Endothelial cell of umbilical vein (primary cell): ENCODE measurements around the gene ZNF341.

Experiments
- EZH2 ChIP-seq: IDR thresholded peaks from 2 replicates; pipeline ENCODE4 v1.6.1; 2012; ENCODE audit warnings: borderline replicate concordance, low read depth, mild to moderate bottlenecking, moderate library complexity, low read length, inconsistent platforms; ENCODE audit not compliant: severe bottlenecking
- MYC ChIP-seq: IDR thresholded peaks from one replicate; pipeline ENCODE4 v1.6.1; 2011; ENCODE audit warnings: mild to moderate bottlenecking, low read depth, low read length
- POLR2A ChIP-seq: IDR thresholded peaks from 2 replicates; pipeline ENCODE4 v1.6.1; 2012; ENCODE audit warnings: low read depth, mild to moderate bottlenecking, control low read depth, low read length
- POLR2AphosphoS5 ChIP-seq: IDR thresholded peaks from 2 replicates; pipeline ENCODE4 v1.6.1; 2012; ENCODE audit warnings: low read depth, mild to moderate bottlenecking, control low read depth, low read length, moderate library complexity; ENCODE audit not compliant: insufficient read depth
- TF ChIP-seq, protein P1 (sequence below), 2 donors: IDR thresholded peaks; 1 replicate in 1 of 2; 2 replicates in 1 of 2; pipeline ENCODE4 v1.5.1; 2011; ENCODE audit warnings: low read length in 2 of 2, mild to moderate bottlenecking in 2 of 2, moderate library complexity in 2 of 2, control low read depth in 1 of 2, inconsistent platforms in 1 of 2, low read depth in 1 of 2; ENCODE audit not compliant: insufficient read depth in 1 of 2; ENCODE audit errors: extremely low read depth in 1 of 2

GRCh38 chr20:33838035-33838864 is 106.5 kb downstream of the ZNF341 start:
- TF ChIP-seq EZH2 (no peak), POLR2A (no peak), POLR2AphosphoS5 (no peak), MYC (no peak)
- TF ChIP-seq, protein P1, sequence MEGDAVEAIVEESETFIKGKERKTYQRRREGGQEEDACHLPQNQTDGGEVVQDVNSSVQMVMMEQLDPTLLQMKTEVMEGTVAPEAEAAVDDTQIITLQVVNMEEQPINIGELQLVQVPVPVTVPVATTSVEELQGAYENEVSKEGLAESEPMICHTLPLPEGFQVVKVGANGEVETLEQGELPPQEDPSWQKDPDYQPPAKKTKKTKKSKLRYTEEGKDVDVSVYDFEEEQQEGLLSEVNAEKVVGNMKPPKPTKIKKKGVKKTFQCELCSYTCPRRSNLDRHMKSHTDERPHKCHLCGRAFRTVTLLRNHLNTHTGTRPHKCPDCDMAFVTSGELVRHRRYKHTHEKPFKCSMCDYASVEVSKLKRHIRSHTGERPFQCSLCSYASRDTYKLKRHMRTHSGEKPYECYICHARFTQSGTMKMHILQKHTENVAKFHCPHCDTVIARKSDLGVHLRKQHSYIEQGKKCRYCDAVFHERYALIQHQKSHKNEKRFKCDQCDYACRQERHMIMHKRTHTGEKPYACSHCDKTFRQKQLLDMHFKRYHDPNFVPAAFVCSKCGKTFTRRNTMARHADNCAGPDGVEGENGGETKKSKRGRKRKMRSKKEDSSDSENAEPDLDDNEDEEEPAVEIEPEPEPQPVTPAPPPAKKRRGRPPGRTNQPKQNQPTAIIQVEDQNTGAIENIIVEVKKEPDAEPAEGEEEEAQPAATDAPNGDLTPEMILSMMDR (IDR thresholded peaks at IDR 0.05; ENCODE audit: extremely low read depth in 1 of 2, insufficient read depth in 1 of 2, low read depth in 1 of 2, low read length in 2 of 2) = no peak
